COLO668 (cell line): Measurements from ENCODE around the gene TMEM167B.
"Not testable (repeated sequence)": the region's sequence is repeated elsewhere in the genome, so short reads cannot be mapped to it uniquely, and the experiment has no call there.

Source experiments
- DNase-seq: peaks from one replicate; lab custom pipeline; 2025; ENCODE audit not compliant: unreplicated experiment; lab: John Stamatoyannopoulos, UW

Gene TMEM167B

GRCh38 chr1:109090196-109091077, at the start of gene TMEM167B:
Gene TMEM167B (plus strand): TSS chr1:109090764. CDS start chr1:109090873, 109 bp downstream.
- peak; percentile 93 for DNase-seq

- DNase-seq: peak; percentile 56
Observed at GRCh38 chr1:109040989-109041620, 49.5 kb upstream of the TMEM167B start.

- peak; percentile 98 for DNase-seq
Observed at GRCh38 chr1:109041621-109042468, 48.7 kb upstream of the TMEM167B start, which contains the start of gene WDR47. Gene WDR47 (minus strand): TSS chr1:109042102. CDS start chr1:109023512, 18,590 bp downstream.

GRCh38 chr1:109045595-109045994, 45.0 kb upstream of the TMEM167B start:
- no peak for DNase-seq

- DNase-seq: no peak
Observed at GRCh38 chr1:109046671-109047070, 43.9 kb upstream of the TMEM167B start.

DNA sequence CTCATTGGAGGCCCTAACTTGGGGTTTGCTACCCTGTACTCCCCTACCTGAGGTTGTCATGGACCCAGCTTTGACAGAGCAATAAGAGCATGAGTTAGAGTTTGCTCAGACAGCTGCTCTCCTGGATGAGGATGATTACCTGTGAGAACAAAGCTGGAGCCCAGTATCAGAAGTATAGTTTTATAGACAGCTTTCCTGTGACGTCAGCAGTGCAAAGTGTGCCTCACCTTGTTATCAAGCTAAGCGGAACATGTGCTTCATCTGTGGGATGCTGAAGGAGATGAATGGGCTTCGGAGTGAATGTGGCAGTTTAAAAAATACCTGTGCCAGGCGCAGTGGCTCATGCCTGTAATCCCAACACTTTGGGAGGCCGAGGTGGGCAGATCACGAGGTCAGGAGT, 43.2 kb upstream of the TMEM167B start:
- DNase-seq: no peak

DNA sequence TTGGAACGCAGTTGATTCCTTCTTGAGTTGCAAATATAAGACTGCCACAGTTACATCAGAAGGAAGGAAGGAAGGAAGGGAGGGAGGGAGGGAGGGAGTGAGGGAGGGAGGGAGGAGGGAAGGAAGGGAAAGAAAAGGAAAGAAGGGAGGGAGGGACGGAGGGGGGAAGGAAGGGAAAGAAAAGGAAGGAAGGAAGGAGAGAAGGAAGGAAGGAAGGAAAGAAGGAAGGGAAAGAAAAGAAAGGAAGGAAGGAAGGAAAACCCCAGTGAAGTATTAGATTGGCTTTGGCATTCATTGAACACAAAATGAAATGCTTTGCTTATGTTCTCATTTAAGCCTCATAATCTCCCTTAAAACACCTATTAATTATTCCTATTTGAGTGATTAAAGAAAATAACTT, 42.2 kb upstream of the TMEM167B start:
- DNase-seq: no peak

- no peak for DNase-seq
Observed at GRCh38 chr1:109050228-109050995, 40.2 kb upstream of the TMEM167B start.

DNA sequence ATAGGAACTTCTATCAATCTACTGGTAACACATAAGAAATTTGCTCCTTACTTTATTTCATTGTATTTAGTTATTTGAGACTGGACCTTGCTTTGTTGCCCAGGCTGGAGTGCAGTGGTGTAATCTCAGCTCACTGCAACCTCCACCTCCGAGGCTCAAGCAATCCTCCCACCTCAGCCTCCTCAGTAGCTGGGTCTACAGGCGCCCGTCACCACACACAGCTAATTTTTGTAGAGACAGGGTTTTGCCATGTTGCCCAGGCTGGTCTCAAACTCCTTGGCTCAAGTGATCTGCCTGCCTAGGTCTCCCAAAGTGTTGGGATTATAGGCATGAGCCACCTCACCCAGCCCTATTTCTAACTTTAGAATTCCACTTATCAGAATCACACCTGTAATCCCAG, 38.4 kb upstream of the TMEM167B start:
- not testable (repeated sequence) for DNase-seq

DNA sequence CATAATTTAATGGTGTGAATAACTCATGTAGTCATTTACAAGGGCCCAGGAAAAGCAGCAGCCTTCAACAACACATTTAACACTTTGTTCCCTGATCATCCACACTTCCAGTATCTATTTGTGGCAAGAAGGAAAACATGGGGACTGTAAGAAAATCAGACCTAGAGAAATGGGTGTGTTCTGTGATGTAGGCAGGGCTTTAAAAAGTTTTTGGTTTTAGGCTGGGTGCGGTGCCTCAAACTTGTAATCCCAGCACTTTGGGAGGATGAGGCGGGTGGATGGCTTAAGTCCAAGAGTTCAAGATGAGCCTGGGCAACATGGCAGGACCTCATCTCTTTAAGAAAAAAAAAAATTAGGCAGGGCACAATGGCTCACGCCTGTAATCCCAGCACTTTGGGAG, 34.5 kb upstream of the TMEM167B start:
- no peak for DNase-seq

DNA sequence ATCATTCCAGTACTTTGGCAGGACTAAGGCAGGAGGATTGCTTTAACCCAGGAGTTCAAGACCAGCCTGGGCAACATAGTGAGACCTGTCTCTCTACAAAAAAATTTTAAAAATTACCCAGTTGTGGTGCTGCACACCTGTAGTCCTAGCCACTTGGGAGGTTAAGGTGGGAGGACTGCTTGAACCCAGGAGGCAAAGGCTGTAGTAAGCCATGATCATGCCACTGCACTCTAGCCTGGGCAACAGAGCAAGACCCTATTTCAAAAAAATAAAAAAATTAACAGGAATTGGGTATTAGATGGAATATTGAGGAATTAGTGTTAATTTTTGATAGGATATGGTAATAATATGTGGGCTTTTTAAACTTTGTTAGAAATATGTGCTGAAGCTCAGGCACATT, 31.5 kb upstream of the TMEM167B start:
- no peak for DNase-seq

- no peak for DNase-seq
Observed at GRCh38 chr1:109060707-109061106, 29.9 kb upstream of the TMEM167B start.

DNA sequence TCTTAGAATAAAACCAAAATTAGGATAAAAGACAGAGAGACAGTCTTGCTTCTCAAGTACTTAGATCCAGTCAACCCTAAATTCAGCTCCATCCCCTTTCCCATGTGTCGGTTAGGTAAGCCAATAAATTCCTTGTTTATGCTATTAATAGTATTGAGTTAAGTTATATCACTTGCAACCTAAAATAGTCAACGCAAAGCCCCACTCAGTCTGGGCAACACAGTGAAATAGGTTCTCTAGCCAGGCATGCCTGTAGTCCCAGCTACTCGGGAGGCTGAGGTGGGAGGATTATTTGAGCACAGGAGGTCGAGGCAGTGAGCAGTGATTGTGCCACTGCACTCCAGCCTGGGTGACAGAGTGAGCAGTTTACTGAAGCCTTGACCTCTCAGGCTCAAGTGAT, 29.4 kb upstream of the TMEM167B start:
- no peak for DNase-seq

DNA sequence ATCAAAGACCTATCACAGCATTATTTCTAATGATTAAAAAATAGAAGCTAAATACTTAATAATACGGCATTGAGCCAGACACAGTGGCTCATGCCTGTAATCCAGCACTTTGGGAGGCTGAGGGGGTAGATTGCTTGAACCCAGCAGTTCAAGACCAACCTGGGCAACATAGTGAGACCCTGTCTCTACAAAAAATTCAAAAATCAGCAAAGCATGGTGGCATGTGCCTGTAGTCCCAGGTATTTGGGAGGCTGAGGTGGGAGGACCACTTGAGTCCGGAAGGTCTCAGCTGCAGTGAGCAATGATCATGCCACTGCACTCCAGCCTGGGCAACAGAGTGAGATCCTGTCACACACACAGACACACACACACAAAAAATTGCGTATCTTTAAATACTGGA, 25.4 kb upstream of the TMEM167B start:
- DNase-seq: no peak

GRCh38 chr1:109067883-109068282, 22.7 kb upstream of the TMEM167B start:
- DNase-seq: no peak

DNA sequence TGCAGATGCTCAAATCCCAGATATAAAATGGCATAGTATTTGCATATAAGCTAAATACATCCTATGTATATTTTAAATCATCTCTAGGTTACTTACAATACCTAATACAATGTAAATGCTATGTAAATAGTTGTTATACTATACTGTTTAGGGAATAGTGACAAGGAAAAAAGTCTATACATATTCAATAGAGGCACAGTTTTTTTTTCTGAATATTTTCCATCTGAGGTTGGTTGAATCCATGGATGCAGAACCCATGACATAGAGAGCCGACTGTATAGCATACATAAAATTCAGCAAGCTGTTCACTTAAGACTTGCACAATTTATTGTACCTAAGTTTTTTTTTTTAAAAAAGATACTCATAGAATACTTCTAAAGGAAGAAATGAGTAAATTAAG, 21.3 kb upstream of the TMEM167B start:
- no peak for DNase-seq

GRCh38 chr1:109075531-109076490, 14.8 kb upstream of the TMEM167B start, which contains the start of gene TAF13:
Gene TAF13 (minus strand): TSS chr1:109076003. CDS start chr1:109075947, 56 bp downstream.
- peak; percentile 98 for DNase-seq

DNA sequence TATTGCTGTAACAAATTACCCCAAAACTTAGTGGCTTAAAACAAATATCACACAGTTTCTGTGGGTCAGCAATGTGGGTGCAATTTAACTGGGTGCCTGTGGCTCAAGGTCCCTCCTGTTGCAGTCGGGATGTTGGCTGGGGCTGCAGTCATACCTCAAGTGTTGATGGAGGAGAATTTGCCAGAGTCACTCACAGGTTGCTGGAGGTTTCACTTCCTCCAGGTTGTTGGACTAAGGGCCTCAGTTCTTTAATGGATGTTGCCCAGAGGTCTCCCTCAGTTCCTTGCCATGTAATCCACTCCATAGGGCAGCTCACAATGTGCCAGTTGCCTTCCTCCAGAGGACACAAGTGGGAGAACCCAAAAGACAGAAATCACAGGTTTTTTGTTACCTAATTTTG, 12.2 kb upstream of the TMEM167B start:
- DNase-seq: no peak

DNA sequence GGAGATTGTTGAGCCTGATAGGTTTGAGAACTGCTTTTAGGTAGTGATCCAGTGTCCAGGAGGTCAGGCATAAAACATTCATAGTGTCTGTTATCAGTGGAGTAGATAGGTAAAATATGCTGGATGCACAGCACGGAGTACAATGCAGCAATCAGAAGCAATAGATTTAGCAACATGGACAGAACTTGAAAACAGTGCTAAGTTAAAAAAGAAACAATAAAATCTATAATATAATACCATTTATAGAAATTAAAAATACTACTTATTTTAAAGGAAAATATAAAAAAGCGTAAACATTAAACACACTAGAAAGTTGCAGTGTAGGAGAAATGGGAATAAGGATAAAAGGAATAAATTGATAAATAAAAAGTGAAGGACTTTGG, 11.3 kb upstream of the TMEM167B start:
- no peak for DNase-seq
